Naive thymus-derived CD4-positive, alpha-beta T cell (primary cell): Measurements from ENCODE around the gene TMEM8B. TPM values are rescaled to one million over a fixed set of nuclear protein-coding genes. Genes with fewer than 3 reads are reported as not detected.
A peak's percentile ranks its signal among the peaks of the same experiment; 100 is the strongest.

Source experiments
- ATAC-seq: fragments of 150-1000 bp; cut with Tn5 transposase; 2 replicates; pipeline ENCODE4 v1.10.0; 2021; ENCODE audit warnings: mild to moderate bottlenecking, moderate library complexity
- CTCF ChIA-PET: fragments of 350-600 bp; sonication (Branson Sonifier 250); formaldehyde crosslinking; loops from one replicate; lab custom pipeline; 2021; ENCODE audit warnings: antibody characterized with exemption; lab: Charles Lee
- POLR2A ChIA-PET: fragments of 350-600 bp; sonication (Branson Sonifier 250); formaldehyde crosslinking; loops from one replicate; lab custom pipeline; 2021; ENCODE audit warnings: antibody characterized with exemption, inconsistent platforms; lab: Charles Lee
- DNase-seq, 9 donors: peaks; one replicate each; pipeline versions ENCODE4 v3.0.0 to v3.0.0-alpha.2; 2020 to 2022; ENCODE audit warnings: mixed read lengths in 1 of 9
- H3K27ac ChIP-seq: one replicate; pipeline ENCODE4 v1.7.0; 2013; ENCODE audit warnings: mild to moderate bottlenecking, low read depth, low read length, moderate library complexity
- H3K27me3 ChIP-seq, 2 donors: one replicate each; pipeline ENCODE4 v1.7.0; 2013; ENCODE audit warnings: low read length in 2 of 2, mild to moderate bottlenecking in 2 of 2, moderate library complexity in 2 of 2; ENCODE audit not compliant: control insufficient read depth in 2 of 2, insufficient read depth in 2 of 2
- H3K36me3 ChIP-seq, 3 experiments: 1 replicate in 2 of 3; 2 replicates in 1 of 3; pipeline ENCODE4 v1.7.0; 2013; ENCODE audit warnings: low read length in 3 of 3, mild to moderate bottlenecking in 3 of 3, moderate library complexity in 1 of 3; ENCODE audit not compliant: insufficient read depth in 3 of 3, control insufficient read depth in 2 of 3
- H3K4me1 ChIP-seq, 2 donors: one replicate each; pipeline ENCODE4 v1.7.0; 2013; ENCODE audit warnings: low read length in 2 of 2, mild to moderate bottlenecking in 2 of 2, moderate library complexity in 1 of 2; ENCODE audit not compliant: control insufficient read depth in 2 of 2, insufficient read depth in 2 of 2
- H3K4me3 ChIP-seq: 2 replicates; pipeline ENCODE4 v1.7.0; 2013; ENCODE audit warnings: mild to moderate bottlenecking, low read length
- H3K9me3 ChIP-seq, 3 experiments: 1 replicate in 2 of 3; 2 replicates in 1 of 3; pipeline ENCODE4 v1.7.0; 2013; ENCODE audit warnings: low read length in 3 of 3; ENCODE audit not compliant: control insufficient read depth in 2 of 3
- H3K27ac Mint-ChIP-seq, 9 donors: one replicate each; pipeline ENCODE4 v1.8.0; 2020 to 2022; ENCODE audit warnings: mixed read lengths in 9 of 9, mild to moderate bottlenecking in 8 of 9, moderate library complexity in 5 of 9, inconsistent platforms in 2 of 9
- H3K27me3 Mint-ChIP-seq, 5 donors: one replicate each; pipeline ENCODE4 v1.8.0; 2021 to 2022; ENCODE audit warnings: mixed read lengths in 5 of 5, mild to moderate bottlenecking in 1 of 5
- H3K36me3 Mint-ChIP-seq, 5 donors: one replicate each; pipeline ENCODE4 v1.8.0; 2020 to 2022; ENCODE audit warnings: mixed read lengths in 5 of 5, mild to moderate bottlenecking in 3 of 5, inconsistent platforms in 1 of 5
- H3K4me1 Mint-ChIP-seq, 7 donors: one replicate each; pipeline ENCODE4 v1.8.0; 2020 to 2022; ENCODE audit warnings: mixed read lengths in 7 of 7, mild to moderate bottlenecking in 3 of 7, inconsistent platforms in 1 of 7
- H3K4me3 Mint-ChIP-seq, 10 donors: one replicate each; pipeline ENCODE4 v1.8.0; 2020 to 2022; ENCODE audit warnings: mild to moderate bottlenecking in 10 of 10, mixed read lengths in 10 of 10, moderate library complexity in 6 of 10, inconsistent platforms in 2 of 10
- H3K9me3 Mint-ChIP-seq, 11 donors: one replicate each; pipeline ENCODE4 v1.8.0; 2020 to 2022; ENCODE audit warnings: mixed read lengths in 11 of 11, mild to moderate bottlenecking in 4 of 11, inconsistent platforms in 1 of 11, moderate library complexity in 1 of 11
- intact Hi-C, 2 donors: fragments of 100-400 bp; cut with micrococcal nuclease; formaldehyde crosslinking; loops; one replicate each; pipeline ENCODE4 v1.15.1; 2023
- polyA plus RNA-seq, 2 donors: library from polyadenylated mRNA; unstranded; fragments of 300-500 nt; fragmentation: Illumina TruSeq; gene quantifications; one replicate each; pipeline ENCODE4 v1.2.3, GENCODE V29; 2021
- total RNA-seq, 6 experiments: library from RNA in 5 of 6; stranded (reverse) in 5 of 6; gene quantifications; 1 replicate in 5 of 6; 2 replicates in 1 of 6; pipeline ENCODE4 v1.2.3 and lab custom pipeline; 2021 to 2026

TMEM8B gene
- total and polyA plus RNA-seq, 7 experiments from 2014 or later = 3.0 to 11.6 (median 10.5) TPM

GRCh38 chr9:35795695-35796094, 33.3 kb upstream of the TMEM8B start:
- Histone ChIP-seq H3K36me3 (peaks cover 0 to 20% (median 0%) of the 10 kb centered on the region in 3 experiments), H3K9me3 (no peaks in the 10 kb centered on the region), H3K4me3 (no peak overlapping the region), H3K27me3 (no peaks in the 10 kb centered on the region), H3K4me1 (no peaks in the 10 kb centered on the region), H3K27ac (no peak overlapping the region)
- Mint-ChIP-seq H3K9me3 (no peaks in the 10 kb centered on the region), H3K27ac (peak overlapping the region in 1 of 9 donors; percentile 0), H3K4me1 (peaks cover 6 to 21% (median 8%) of the 10 kb centered on the region in 7 donors), H3K27me3 (no peaks in the 10 kb centered on the region), H3K4me3 (no peak overlapping the region), H3K36me3 (peaks cover 1 to 19% (median 4%) of the 10 kb centered on the region in 5 donors)
- POLR2A ChIA-PET = no interaction called here
- ATAC-seq = no peak
- intact Hi-C loops = no loop called here
- DNase-seq = no peak
- CTCF ChIA-PET = no interaction called here

GRCh38 chr9:35797311-35798109, 31.5 kb upstream of the TMEM8B start:
- ATAC-seq (no peak), DNase-seq (no peak)
- Mint-ChIP-seq H3K4me1 (peaks cover 4 to 21% (median 8%) of the 10 kb centered on the region in 7 donors), H3K36me3 (peaks cover 6 to 34% (median 10%) of the 10 kb centered on the region in 5 donors), H3K27ac (peak overlapping the region in 3 of 9 donors; percentile 2 to 22 (median 21)), H3K27me3 (no peaks in the 10 kb centered on the region), H3K9me3 (no peaks in the 10 kb centered on the region), H3K4me3 (no peak overlapping the region)
- ChIA-PET POLR2A (no interaction called here), CTCF (interaction anchor here (0.7 to 1.3 kb wide), 3 partner anchors 28 to 691 kb away, joined by 3 to 5 read pairs (median 3); no protein-coding TSS in a partner anchor)
- Histone ChIP-seq H3K27ac (no peak overlapping the region), H3K36me3 (peaks cover 0 to 38% (median 0%) of the 10 kb centered on the region in 3 experiments), H3K4me1 (no peaks in the 10 kb centered on the region), H3K4me3 (no peak overlapping the region), H3K9me3 (no peaks in the 10 kb centered on the region), H3K27me3 (no peaks in the 10 kb centered on the region)
- intact Hi-C loops = no loop called here

GRCh38 chr9:35798658-35799374, 30.2 kb upstream of the TMEM8B start:
- ATAC-seq = peak; percentile 22
- CTCF ChIA-PET = interaction anchor here (1.3 to 1.6 kb wide), 2 partner anchors 9 to 27 kb away, joined by 4 read pairs; no protein-coding TSS in a partner anchor

GRCh38 chr9:35800530-35800929, 28.5 kb upstream of the TMEM8B start:
- CTCF ChIA-PET = no interaction called here
- no peak for DNase-seq
- no peak overlapping the region for H3K4me3 ChIP-seq
- Mint-ChIP-seq H3K4me3 (no peak overlapping the region), H3K4me1 (peaks cover 0 to 14% (median 0%) of the 10 kb centered on the region in 7 donors), H3K9me3 (no peaks in the 10 kb centered on the region), H3K27ac (peak overlapping the region in 2 of 9 donors; percentile 25 to 74), H3K27me3 (no peaks in the 10 kb centered on the region), H3K36me3 (peaks cover 6 to 45% (median 14%) of the 10 kb centered on the region in 5 donors)
- intact Hi-C loops = no loop called here
- peaks cover 0 to 46% (median 2%) of the 10 kb centered on the region in 3 experiments for H3K36me3 ChIP-seq
- no peaks in the 10 kb centered on the region for H3K27me3 ChIP-seq
- no peaks in the 10 kb centered on the region for H3K9me3 ChIP-seq
- H3K27ac ChIP-seq = no peak overlapping the region
- no peaks in the 10 kb centered on the region for H3K4me1 ChIP-seq
- POLR2A ChIA-PET = no interaction called here
- no peak for ATAC-seq

More at GRCh38 chr9:35798658-35799374, 30.2 kb upstream of the TMEM8B start:
- Mint-ChIP-seq H3K4me1 (peaks cover 4 to 21% (median 7%) of the 10 kb centered on the region in 7 donors), H3K27ac (peak overlapping the region in 2 of 9 donors; percentile 9 to 14), H3K9me3 (no peaks in the 10 kb centered on the region), H3K36me3 (peaks cover 6 to 42% (median 14%) of the 10 kb centered on the region in 5 donors), H3K4me3 (no peak overlapping the region), H3K27me3 (no peaks in the 10 kb centered on the region)
- Histone ChIP-seq H3K27me3 (no peaks in the 10 kb centered on the region), H3K4me1 (no peaks in the 10 kb centered on the region), H3K4me3 (no peak overlapping the region), H3K27ac (no peak overlapping the region), H3K36me3 (peaks cover 0 to 39% (median 0%) of the 10 kb centered on the region in 3 experiments), H3K9me3 (no peaks in the 10 kb centered on the region)
- DNase-seq = peak in 1 of 9 donors; percentile 33
- POLR2A ChIA-PET = no interaction called here
- intact Hi-C loops = no loop called here

- ATAC-seq (no peak), DNase-seq (no peak)
- H3K27ac Mint-ChIP-seq = peak overlapping the region in 1 of 9 donors; percentile 7
- POLR2A ChIA-PET = interaction anchor here (1.1 kb wide), 1 partner anchor 11 kb away, joined by 4 read pairs; the partner anchor contains the start of gene SPAG8
- H3K27me3 Mint-ChIP-seq = no peaks in the 10 kb centered on the region
- H3K9me3 Mint-ChIP-seq = no peaks in the 10 kb centered on the region
- H3K9me3 ChIP-seq = no peaks in the 10 kb centered on the region
- H3K36me3 ChIP-seq = peaks cover 0 to 56% (median 9%) of the 10 kb centered on the region in 3 experiments
- no peak overlapping the region for H3K4me3 ChIP-seq
- no peak overlapping the region for H3K27ac ChIP-seq
- CTCF ChIA-PET = no interaction called here
- peaks cover 0 to 14% (median 0%) of the 10 kb centered on the region in 7 donors for H3K4me1 Mint-ChIP-seq
- H3K27me3 ChIP-seq = no peaks in the 10 kb centered on the region
- peaks cover 6 to 51% (median 19%) of the 10 kb centered on the region in 5 donors for H3K36me3 Mint-ChIP-seq
- H3K4me1 ChIP-seq = no peaks in the 10 kb centered on the region
- intact Hi-C loops = no loop called here
- no peak overlapping the region for H3K4me3 Mint-ChIP-seq
Measured at GRCh38 chr9:35801328-35802128, 27.5 kb upstream of the TMEM8B start.

GRCh38 chr9:35806101-35806500, 22.9 kb upstream of the TMEM8B start:
- Mint-ChIP-seq H3K27ac (no peak overlapping the region), H3K27me3 (no peaks in the 10 kb centered on the region), H3K4me1 (peaks cover 0 to 5% (median 0%) of the 10 kb centered on the region in 7 donors), H3K9me3 (no peaks in the 10 kb centered on the region), H3K36me3 (peaks cover 5 to 39% (median 14%) of the 10 kb centered on the region in 5 donors), H3K4me3 (no peak overlapping the region)
- CTCF ChIA-PET = interaction anchor here (1.7 to 2.4 kb wide), 3 partner anchors 16 to 68 kb away, joined by 3 to 8 read pairs (median 5); no protein-coding TSS in a partner anchor
- no peak overlapping the region for H3K4me3 ChIP-seq
- intact Hi-C loops = no loop called here
- POLR2A ChIA-PET = interaction anchor here (0.6 kb wide), 1 partner anchor 325 kb away, joined by 3 read pairs; no protein-coding TSS in a partner anchor
- H3K4me1 ChIP-seq = peaks cover 0 to under 1% of the 10 kb centered on the region in 2 donors
- ATAC-seq (no peak), DNase-seq (no peak)
- no peaks in the 10 kb centered on the region for H3K27me3 ChIP-seq
- no peaks in the 10 kb centered on the region for H3K9me3 ChIP-seq
- peaks cover 0 to 56% (median 9%) of the 10 kb centered on the region in 3 experiments for H3K36me3 ChIP-seq
- H3K27ac ChIP-seq = no peak overlapping the region
